Stimulated activated memory B cell treated with anti-CD40 and anti-IgM and Interleukin-4, amounts not matched to agents 10 μg/mL and 1 μg/mL and 100 μg/mL, for 72 hours (primary cell): ENCODE results near the gene VPS13D.

Experiments
- ATAC-seq: fragments of 150-1000 bp; cut with Tn5 transposase; 2 replicates; pipeline ENCODE4 v1.10.0; 2021
- H3K27ac Mint-ChIP-seq: one replicate; pipeline ENCODE4 v1.8.0; 2022; ENCODE audit warnings: mild to moderate bottlenecking, mixed read lengths
- H3K27me3 Mint-ChIP-seq: one replicate; pipeline ENCODE4 v1.8.0; 2022; ENCODE audit warnings: mixed read lengths
- H3K36me3 Mint-ChIP-seq: one replicate; pipeline ENCODE4 v1.8.0; 2022; ENCODE audit warnings: mixed read lengths
- H3K4me1 Mint-ChIP-seq: one replicate; pipeline ENCODE4 v1.8.0; 2022; ENCODE audit warnings: mixed read lengths
- H3K4me3 Mint-ChIP-seq: one replicate; pipeline ENCODE4 v1.8.0; 2022; ENCODE audit warnings: mild to moderate bottlenecking, moderate library complexity, mixed read lengths
- H3K9me3 Mint-ChIP-seq: one replicate; pipeline ENCODE4 v1.8.0; 2022; ENCODE audit warnings: mixed read lengths

Gene VPS13D

GRCh38 chr1:12505231-12505630 lies 275.4 kb downstream of the VPS13D start:
- ATAC-seq = no peak
- Mint-ChIP-seq H3K27me3 (no peaks in the 10 kb centered on the region), H3K9me3 (no peaks in the 10 kb centered on the region), H3K36me3 (peaks cover 66% of the 10 kb centered on the region), H3K27ac (no peak overlapping the region), H3K4me3 (no peak overlapping the region), H3K4me1 (peaks cover 5% of the 10 kb centered on the region)

- peaks cover 5% of the 10 kb centered on the region for H3K4me1 Mint-ChIP-seq
- no peaks in the 10 kb centered on the region for H3K27me3 Mint-ChIP-seq
- H3K27ac Mint-ChIP-seq = no peak overlapping the region
- H3K4me3 Mint-ChIP-seq = no peak overlapping the region
- no peaks in the 10 kb centered on the region for H3K9me3 Mint-ChIP-seq
- H3K36me3 Mint-ChIP-seq = peaks cover 72% of the 10 kb centered on the region
- ATAC-seq = no peak
These were observed 275.9 kb downstream of the VPS13D start for GRCh38 chr1:12505639-12506280.

GRCh38 chr1:12506281-12507280 lies 276.8 kb downstream of the VPS13D start:
- Mint-ChIP-seq H3K27ac (no peak overlapping the region), H3K4me1 (peaks cover 5% of the 10 kb centered on the region), H3K27me3 (no peaks in the 10 kb centered on the region), H3K4me3 (no peak overlapping the region), H3K36me3 (peaks cover 72% of the 10 kb centered on the region), H3K9me3 (no peaks in the 10 kb centered on the region)
- ATAC-seq = no peak

GRCh38 chr1:12507631-12508030 lies 277.8 kb downstream of the VPS13D start:
- H3K9me3 Mint-ChIP-seq = no peaks in the 10 kb centered on the region
- no peak overlapping the region for H3K27ac Mint-ChIP-seq
- peaks cover 67% of the 10 kb centered on the region for H3K36me3 Mint-ChIP-seq
- peaks cover 5% of the 10 kb centered on the region for H3K4me1 Mint-ChIP-seq
- no peak overlapping the region for H3K4me3 Mint-ChIP-seq
- no peak for ATAC-seq
- H3K27me3 Mint-ChIP-seq = no peaks in the 10 kb centered on the region

GRCh38 chr1:12508849-12509248 lies 279.0 kb downstream of the VPS13D start:
- no peaks in the 10 kb centered on the region for H3K27me3 Mint-ChIP-seq
- no peak overlapping the region for H3K27ac Mint-ChIP-seq
- peaks cover 5% of the 10 kb centered on the region for H3K4me1 Mint-ChIP-seq
- no peak for ATAC-seq
- H3K9me3 Mint-ChIP-seq = no peaks in the 10 kb centered on the region
- no peak overlapping the region for H3K4me3 Mint-ChIP-seq
- peaks cover 64% of the 10 kb centered on the region for H3K36me3 Mint-ChIP-seq

- no peaks in the 10 kb centered on the region for H3K9me3 Mint-ChIP-seq
- peaks cover 51% of the 10 kb centered on the region for H3K36me3 Mint-ChIP-seq
- ATAC-seq = no peak
These were observed 281.3 kb downstream of the VPS13D start for GRCh38 chr1:12511128-12511484.

DNA sequence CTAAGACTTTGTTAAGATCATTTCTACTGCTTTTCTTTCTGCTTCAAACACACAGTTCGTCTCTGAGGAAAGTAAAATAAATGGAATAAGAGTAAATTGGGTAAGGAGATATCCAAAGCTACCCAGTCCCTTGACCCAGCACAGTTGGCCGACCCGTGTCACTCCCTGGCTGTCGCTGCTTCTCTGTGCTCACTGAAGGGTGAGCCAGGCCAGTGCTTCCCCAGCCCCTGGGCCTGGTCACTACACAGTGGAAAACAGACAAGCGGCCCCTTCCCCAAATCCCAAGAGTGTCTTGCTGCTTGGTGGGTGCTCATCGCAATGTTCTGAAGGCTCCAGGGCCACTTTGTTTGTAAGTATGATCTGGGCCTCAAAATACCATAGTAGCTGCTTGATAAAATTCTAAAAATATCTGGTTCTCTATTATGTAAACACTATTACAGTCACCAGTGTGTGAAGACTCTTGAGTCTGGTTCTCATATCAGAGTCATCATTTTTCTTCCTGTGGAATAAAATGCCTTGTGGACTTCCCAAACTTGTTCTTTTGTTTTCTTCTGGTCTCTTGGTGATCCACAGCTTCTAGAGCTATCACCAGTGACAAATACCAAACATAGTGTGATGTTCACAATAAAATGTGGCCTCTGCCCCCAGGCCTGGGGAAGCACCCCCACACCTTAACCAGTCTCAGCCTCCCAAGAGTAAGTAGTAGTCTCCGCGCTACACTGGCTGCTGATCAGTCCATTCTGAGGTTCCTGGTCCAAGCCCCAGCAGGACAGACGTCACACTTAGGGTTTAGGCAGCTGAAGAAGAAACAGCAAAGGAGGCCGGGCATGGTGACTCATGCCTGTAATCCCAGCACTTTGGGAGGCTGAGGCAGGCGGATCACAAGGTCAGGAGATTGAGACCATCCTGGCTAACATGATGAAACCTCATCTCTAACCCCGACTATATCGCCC lies 282.0 kb downstream of the VPS13D start:
- H3K36me3 Mint-ChIP-seq = peaks cover 44% of the 10 kb centered on the region
- no peaks in the 10 kb centered on the region for H3K27me3 Mint-ChIP-seq
- no peak overlapping the region for H3K27ac Mint-ChIP-seq
- peaks cover 5% of the 10 kb centered on the region for H3K4me1 Mint-ChIP-seq
- H3K4me3 Mint-ChIP-seq = no peak overlapping the region
- no peak for ATAC-seq
- no peaks in the 10 kb centered on the region for H3K9me3 Mint-ChIP-seq

More at GRCh38 chr1:12511128-12511484, 281.3 kb downstream of the VPS13D start:
- peaks cover 5% of the 10 kb centered on the region for H3K4me1 Mint-ChIP-seq
- H3K27ac Mint-ChIP-seq = no peak overlapping the region
- H3K4me3 Mint-ChIP-seq = no peak overlapping the region
- no peaks in the 10 kb centered on the region for H3K27me3 Mint-ChIP-seq

GRCh38 chr1:12513181-12513580 lies 283.4 kb downstream of the VPS13D start:
- ATAC-seq = no peak
- peaks cover 5% of the 10 kb centered on the region for H3K4me1 Mint-ChIP-seq
- H3K27ac Mint-ChIP-seq = no peak overlapping the region
- H3K9me3 Mint-ChIP-seq = no peaks in the 10 kb centered on the region
- peaks cover 38% of the 10 kb centered on the region for H3K36me3 Mint-ChIP-seq
- H3K4me3 Mint-ChIP-seq = no peak overlapping the region
- H3K27me3 Mint-ChIP-seq = no peaks in the 10 kb centered on the region

GRCh38 chr1:12514590-12514989 lies 284.8 kb downstream of the VPS13D start:
- Mint-ChIP-seq H3K4me1 (peaks cover 17% of the 10 kb centered on the region), H3K4me3 (no peak overlapping the region), H3K36me3 (peaks cover 32% of the 10 kb centered on the region), H3K27me3 (peaks cover 4% of the 10 kb centered on the region), H3K27ac (no peak overlapping the region), H3K9me3 (peaks cover 2% of the 10 kb centered on the region)
- ATAC-seq = no peak

DNA sequence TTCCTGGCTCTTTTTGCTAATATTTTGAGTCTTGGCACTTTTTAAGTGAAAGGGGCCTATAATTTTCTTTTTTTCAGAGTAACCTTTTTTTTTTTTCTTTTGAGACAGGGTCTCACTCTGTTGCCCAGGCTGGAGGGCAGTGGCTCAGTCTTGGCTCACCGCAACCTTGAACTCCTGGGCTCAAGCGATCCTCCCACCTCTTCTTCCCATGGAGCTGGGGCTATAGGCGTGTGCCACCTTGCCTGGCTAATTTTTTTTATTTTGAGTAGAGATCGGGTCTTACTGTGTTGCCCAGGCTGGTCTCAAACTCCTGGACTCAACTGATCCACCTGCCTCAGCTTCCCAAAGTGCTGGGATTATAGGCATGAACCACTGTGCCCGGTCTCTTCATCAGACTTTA lies 285.4 kb downstream of the VPS13D start:
- no peak overlapping the region for H3K27ac Mint-ChIP-seq
- no peak overlapping the region for H3K4me3 Mint-ChIP-seq
- peaks cover 30% of the 10 kb centered on the region for H3K36me3 Mint-ChIP-seq

GRCh38 chr1:12516741-12517140 lies 286.9 kb downstream of the VPS13D start:
- Mint-ChIP-seq H3K4me1 (peaks cover 15% of the 10 kb centered on the region), H3K9me3 (peaks cover 6% of the 10 kb centered on the region), H3K4me3 (no peak overlapping the region), H3K27me3 (peaks cover 9% of the 10 kb centered on the region), H3K36me3 (peaks cover 20% of the 10 kb centered on the region), H3K27ac (no peak overlapping the region)
- ATAC-seq = no peak

More for the DNA sequence above, 285.4 kb downstream of the VPS13D start:
- Mint-ChIP-seq H3K27me3 (peaks cover 9% of the 10 kb centered on the region), H3K4me1 (peaks cover 15% of the 10 kb centered on the region), H3K9me3 (peaks cover 6% of the 10 kb centered on the region)
- no peak for ATAC-seq

- Mint-ChIP-seq H3K36me3 (peaks cover 12% of the 10 kb centered on the region), H3K9me3 (peaks cover 6% of the 10 kb centered on the region), H3K4me3 (no peak overlapping the region), H3K4me1 (peaks cover 15% of the 10 kb centered on the region), H3K27ac (peak overlapping the region; percentile 73), H3K27me3 (peaks cover 9% of the 10 kb centered on the region)
- ATAC-seq = peak; percentile 86
These were observed 289.3 kb downstream of the VPS13D start for GRCh38 chr1:12518931-12519692.

DNA sequence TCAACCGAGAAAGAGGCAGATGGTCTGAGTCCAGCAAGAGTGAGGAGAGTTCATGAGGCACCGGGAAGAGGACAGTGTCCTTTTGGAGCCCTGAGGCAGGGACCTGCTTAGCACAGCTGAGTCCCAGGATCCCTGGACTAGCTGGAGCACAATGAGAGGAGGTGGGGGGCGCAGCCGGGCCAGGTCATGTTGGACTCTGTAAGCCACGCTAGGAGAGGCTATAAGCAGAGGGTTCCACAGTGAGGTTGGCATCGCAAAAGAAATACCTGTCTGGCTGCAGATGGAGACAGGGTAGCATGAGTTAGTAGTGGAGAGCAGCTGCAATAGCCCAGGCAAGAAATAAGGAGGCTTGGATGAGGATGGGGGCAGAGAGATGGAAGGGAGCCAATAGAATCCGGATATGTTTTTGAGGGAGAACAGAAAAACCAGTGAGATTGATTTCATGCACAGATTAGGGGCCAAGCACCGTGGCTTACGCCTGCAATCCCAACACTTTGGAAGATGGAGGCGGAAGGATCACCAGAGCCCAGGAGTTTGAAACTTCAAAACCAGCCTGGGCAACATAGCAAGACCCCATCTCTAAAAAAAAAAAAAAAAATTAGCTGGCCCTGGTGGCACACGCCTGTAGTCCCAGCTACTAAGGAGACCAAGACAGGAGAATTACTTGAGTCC lies 290.0 kb downstream of the VPS13D start:
- Mint-ChIP-seq H3K36me3 (peaks cover 12% of the 10 kb centered on the region), H3K27ac (no peak overlapping the region), H3K9me3 (peaks cover 6% of the 10 kb centered on the region), H3K4me1 (peaks cover 15% of the 10 kb centered on the region), H3K4me3 (no peak overlapping the region), H3K27me3 (peaks cover 9% of the 10 kb centered on the region)
- ATAC-seq = no peak

DNA sequence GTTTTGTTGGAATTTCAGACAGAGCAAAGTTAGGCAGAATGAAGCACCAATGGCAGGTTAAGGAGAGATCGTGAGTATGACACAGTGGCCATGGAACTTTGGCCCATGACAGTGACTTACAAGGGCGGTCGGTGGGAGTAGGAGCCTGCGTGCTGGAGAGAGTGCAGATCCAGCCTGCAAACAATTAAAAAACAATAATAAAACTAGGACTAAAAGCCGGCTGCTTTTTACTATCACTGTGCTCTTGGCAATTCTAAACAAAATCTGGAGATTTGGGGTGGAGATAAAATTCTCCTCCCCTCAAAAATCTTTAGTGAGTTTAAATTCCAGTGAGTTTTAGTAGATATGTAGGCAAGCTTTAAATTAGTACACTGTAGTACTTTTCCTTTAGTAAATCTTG lies 291.3 kb downstream of the VPS13D start:
- H3K36me3 Mint-ChIP-seq = peaks cover 12% of the 10 kb centered on the region
- H3K4me1 Mint-ChIP-seq = peaks cover 15% of the 10 kb centered on the region
- H3K27ac Mint-ChIP-seq = no peak overlapping the region
- peaks cover 6% of the 10 kb centered on the region for H3K9me3 Mint-ChIP-seq
- H3K4me3 Mint-ChIP-seq = no peak overlapping the region
- H3K27me3 Mint-ChIP-seq = peaks cover 9% of the 10 kb centered on the region
- no peak for ATAC-seq
